Limb (tissue), 2 donors: ENCODE data around the gene CDH11.

Experiments used
- DNase-seq, 2 donors: peaks; one replicate each; pipeline ENCODE4 v3.0.0-alpha.2; 2016; ENCODE audit errors: extremely low spot score in 2 of 2

CDH11 gene

DNA sequence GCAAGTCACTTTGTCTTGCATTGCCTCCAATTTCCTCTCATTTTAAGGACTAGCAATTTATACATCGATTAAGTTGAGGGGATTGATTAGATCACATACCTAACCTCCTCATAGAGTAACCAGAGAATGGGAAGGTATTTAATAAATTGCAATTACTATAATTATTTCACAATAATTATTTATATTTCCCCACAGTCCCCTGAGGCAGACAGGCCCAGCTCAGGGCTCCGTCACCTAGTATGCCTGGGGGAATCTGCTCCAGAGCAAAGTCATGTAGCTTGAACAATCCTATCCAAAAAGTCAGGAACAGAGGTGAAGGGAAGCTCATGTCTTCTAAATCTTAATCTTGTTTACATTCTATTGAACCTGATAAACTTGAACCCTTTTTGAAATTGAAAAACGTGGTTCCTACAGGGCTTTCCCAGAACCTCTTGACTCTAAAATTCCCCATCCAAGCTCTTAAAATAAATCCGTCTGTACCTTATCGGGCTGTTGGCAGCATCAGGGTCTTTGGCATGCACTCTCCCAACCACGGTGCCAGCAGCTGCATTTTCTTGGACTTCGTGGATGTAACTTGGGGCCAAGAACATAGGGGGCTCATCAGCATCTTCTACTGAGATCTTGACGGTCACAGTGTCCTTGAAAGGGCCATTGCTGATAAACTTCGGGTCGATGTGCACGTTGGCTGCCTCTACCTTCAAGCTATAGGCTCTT lies 140.1 kb downstream of the CDH11 start:
- DNase-seq, result no peak

DNA sequence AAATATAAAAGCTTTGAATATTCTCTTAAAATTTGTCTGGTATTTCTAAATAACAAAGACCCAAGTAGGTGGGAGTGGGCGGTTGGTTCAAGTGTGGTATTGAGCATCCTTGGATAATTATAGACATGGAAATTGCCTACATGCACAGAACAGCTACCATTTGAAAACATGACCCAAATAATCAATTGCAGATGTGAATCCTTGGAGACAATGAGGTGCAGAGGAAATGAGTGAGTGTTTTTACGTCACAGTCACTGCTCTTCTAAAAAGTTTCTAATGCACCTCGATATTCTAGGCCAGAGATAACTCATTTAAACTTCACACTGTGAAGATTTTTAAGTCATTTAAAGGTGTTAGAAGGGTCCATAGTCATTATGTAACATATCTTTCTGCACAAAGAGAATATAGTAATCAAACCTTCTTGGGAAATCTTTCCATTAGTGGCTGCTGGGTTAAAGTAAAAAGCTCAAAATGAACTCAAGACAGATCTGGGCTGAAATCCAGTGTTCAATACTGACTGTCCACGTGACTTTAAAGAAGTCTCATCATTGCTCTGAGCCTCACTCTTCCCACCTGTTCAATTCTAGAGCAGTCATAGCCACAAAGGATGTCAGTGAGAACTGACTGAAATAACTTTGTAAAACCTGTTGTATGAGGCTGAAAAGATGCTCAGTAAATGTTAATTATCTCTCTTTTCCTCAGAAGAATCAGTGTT lies 144.5 kb downstream of the CDH11 start:
- no peak for DNase-seq

DNA sequence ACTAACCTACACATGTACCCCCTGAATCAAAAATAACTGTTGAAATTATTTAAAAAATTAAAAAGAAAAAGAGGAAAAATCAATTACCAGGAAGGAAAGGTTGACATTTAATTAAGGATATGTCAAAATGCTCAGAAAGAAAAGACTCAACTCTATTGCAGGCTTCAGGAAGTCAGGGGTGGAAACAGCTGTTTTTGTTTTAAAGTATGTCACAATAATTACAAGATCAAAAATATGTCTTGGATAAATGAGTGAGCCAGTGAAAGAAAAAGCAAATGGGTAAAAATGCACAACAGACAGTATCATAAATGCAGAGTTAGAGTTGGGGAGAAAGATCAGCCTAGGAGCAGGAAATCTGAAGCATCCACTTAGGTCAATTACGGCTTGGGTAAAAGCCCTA lies 146.0 kb downstream of the CDH11 start:
- DNase-seq, result no peak

DNA sequence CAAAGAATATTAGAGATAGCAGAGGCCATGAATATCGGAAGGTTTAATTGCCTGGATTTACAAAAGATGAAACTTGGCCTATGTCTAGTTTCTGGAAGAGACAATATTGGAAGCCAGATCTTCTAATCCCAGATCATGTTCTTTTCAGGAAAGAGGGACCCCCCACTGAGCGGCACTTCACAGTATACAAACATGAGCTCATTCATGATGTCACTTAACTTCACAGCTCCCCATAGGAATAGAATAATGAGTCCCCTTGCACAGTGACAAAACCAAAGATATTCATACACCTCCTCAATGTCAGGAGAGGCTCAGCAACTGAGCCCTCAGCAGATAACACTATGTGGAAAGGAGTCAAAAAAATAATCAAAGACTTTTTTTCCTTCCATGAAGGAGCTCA lies 147.5 kb downstream of the CDH11 start:
- DNase-seq, result no peak

DNA sequence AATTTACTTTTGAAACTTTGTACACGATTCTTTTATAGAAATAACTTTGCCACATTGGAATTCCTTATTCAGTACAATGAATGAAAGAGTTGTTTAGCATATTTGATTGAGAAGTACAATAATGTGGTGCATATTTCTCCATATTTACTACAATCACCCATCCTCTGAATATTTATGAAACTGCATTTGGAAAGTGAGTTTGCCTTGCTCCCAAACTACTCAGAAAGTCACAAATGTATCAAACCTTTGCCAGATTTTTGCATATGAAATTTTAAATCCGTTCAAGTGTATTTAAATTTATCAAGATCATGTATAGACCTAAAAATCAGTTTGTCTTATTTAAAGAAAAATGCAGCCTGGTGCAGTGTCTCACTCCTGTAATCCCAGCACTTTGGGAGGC lies 148.7 kb downstream of the CDH11 start:
- no peak for DNase-seq

DNA sequence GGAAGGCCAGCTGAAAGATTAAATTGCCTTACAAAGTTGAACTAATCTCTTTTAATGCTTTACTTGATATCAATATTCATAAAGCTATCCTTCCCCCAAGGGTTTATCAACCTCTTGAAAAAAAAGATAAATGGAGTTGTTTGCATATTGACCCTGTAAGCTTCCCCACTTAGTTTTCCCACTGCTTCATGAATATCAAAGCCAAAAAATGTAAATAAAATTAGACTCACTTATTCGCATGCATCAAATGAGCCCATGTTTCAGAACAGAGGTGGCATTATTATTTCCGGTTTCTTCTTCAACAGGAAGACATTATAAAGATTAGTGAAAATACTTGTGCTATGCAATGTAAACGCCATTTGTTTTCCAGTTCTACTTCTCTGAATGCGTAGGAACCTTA lies 150.7 kb downstream of the CDH11 start:
- no peak for DNase-seq

DNA sequence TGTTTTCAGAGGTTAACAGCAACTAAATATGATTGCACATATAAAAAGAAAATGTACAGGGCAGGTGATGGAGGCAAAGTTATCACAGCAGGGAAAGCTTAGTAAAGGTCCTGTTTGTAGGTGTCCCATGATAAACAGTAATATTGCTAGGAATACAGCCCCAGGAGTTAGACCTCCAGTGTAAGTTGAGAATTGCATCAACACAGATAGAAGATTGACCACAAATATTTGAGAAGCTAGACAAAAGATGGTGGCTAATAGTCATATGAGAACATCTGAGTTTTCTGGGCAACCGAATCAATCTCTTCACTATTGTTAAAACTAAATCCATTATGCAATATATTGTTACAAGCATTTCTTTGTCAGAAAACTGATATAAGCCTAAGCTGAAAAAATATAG lies 152.6 kb downstream of the CDH11 start:
- DNase-seq, result no peak

DNA sequence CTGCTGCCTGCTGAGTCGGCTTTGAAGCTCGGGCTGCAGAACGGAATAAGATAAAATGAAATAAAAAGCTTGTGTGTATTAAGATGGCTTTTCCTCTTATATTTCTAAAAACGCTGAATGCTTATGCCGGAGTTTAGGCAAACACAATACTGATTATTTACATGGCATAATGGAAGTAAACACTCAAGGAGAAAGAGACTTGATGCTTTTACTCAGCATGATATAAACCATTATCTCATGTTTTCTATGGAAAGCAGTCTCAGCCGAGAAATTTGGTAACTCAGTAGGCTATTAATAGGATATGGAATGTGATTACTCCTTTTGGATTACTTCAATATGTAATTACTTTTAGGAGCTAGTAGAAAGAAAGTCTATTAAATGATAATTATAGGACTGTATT lies 153.3 kb downstream of the CDH11 start:
- DNase-seq, result no peak

DNA sequence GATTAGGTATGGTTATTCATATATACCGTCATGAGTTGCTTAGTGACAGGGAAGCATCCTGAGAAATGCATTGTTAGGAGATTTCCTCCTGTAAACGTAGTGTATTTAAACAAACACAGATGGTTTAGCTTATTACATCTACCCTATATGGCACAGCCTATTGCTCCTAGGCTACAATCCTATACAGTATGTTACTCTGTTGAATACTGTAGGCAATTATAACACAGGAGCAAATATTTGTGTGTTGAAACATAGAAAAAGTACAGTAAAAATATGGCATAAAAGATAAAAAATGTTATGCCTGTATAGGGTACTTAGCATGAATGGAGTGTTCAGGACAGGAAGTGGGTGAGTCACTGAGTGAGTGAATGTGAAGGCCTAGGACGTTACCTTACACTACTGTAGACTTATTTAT lies 157.7 kb downstream of the CDH11 start:
- DNase-seq, result no peak

DNA sequence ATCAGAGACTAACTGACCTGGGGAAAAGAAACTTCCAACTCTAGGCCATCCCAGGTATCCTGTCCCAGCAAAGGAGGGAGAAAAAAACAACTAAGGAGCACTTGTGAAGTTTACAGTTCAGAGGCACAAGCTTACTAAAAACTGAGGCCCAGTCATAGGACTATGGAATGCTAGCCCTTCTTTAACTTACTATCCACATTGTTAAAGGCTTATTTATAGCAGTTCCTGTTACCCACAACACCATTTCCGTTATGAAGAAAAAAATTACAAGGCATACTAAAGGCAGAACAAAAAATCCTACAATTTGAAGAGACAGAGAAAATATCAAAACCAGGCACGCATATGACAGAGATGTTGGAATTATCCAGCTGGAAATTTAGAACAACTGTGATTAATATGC lies 159.1 kb downstream of the CDH11 start:
- DNase-seq, result no peak

DNA sequence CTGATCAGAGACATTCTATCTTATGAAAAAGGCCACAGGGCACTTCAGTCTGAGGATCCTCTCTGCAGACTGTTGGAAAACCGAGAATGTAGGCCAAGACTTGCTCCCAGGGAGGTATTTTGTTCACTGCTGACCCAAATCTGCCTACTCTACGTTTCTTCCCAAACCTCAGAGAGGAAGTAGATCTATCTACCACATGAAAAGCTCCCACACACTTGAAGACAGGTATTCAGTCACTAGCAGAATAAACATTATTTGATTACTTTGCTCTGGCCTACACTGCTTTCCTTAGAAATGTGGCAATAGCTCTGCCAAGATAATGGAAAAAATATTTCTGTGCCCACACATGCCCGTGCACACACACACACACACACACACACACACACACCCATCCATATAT lies 164.6 kb downstream of the CDH11 start:
- no peak for DNase-seq

DNA sequence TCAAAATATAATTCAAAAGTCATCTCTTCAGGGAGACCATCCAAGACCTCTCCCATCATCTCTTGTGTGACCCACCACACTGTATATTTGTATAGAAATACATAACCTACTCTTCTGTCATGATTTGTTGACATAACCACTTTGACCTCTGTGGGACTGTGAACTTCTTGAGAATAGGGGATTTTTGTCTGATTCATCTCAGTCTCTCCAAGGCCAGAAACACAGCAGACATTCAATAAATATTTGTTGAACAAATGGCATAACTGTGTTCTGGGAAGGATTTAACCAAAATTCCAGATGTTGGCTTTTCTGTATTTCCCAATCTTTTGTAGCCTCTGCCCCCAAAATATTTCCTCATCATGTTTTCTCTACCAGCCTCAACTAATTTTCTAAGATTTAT lies 169.7 kb downstream of the CDH11 start:
- DNase-seq, result no peak

DNA sequence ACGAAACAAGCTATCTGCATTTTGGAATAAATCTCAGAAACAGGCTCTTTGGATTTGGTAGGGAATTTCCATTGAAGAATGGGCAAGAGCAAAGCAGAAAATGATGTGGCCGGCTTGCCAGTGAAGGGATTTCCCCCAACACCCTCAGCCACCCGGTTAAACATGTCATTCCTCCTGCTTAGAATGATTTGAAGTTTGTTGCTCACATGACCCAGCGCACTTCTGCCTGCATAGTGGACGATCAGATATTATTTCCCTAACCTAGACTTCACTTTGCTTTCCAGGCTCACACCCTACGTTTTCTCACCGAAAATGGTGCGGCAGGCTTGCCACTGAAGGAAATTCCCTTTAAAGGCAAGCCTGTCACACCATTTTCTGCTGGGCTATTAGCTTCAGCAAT lies 170.7 kb downstream of the CDH11 start:
- no peak for DNase-seq

DNA sequence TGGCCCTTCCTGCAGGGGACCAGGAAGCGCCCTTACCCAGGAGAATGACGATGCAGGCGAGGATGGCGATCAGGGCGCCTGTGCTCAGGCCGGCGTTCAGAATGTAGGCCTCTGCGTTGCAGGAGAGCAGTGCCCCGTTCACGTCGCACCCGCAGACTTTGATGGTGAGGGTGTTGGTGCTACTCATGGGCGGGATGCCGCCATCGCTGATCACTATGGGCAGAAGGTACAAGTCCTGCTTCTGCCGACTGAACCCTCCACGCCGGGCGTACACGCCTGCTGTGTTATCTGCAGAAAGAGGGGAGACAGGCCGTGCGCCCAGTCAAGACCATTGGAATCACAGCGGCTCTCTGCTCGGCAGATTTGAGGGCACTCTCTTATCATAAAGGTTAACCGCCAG lies 171.1 kb downstream of the CDH11 start:
- no peak for DNase-seq

DNA sequence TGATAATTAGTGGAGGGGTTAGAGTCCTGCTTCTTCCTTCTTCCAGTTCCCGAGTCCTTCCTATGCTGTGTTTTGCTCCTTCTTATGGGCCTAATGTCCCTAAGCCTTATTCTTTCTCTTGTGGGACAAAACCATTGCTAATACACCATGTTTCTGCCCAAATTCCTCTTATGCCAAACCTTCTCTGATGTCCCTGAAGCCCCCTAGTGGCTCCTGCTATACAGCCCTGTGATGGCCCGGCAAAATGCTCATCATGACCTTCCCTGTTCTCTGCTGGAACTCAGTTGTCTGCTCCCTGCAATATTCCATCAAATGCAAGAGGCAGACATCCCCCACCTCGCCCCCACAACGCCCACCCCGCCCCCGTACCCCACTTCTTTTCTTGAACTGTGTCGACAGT lies 171.6 kb downstream of the CDH11 start:
- no peak for DNase-seq

DNA sequence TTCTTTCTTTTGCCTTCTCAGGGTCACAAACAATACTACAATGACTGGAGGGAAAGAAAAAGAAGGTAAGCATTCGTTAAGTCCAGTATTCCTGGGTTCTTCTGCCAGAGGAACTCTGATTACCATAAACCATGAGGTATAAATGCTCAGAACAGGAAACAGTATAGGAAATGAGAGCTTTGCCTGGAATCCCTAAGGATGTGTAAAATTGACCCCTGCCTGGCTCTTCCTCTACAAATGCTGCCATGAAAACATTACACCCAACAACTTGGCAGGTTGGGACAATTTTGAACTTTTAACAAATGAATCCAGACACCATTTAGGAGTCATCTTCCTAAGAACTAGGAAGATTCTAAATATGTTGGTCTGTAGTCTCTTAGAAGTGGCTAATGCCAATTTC lies 173.8 kb downstream of the CDH11 start:
- no peak for DNase-seq

DNA sequence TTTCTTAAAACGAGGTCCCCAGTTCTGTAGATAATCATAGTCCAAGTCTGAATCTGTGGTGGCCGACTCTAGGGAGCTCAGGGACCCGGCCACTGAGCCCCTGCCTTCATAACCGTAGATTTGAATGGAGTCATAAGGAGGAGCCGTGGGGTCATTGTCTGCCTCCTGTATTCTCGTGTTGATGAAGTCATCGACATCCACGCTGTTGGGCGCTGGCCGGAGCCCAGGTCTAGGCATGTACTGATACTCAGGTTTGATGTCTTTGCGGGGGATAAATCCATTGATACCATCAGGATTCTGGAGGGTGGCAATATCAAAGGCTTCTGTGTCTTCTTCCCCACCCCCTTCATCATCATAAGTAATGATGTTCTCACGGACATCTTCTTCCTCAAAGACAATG lies 174.2 kb downstream of the CDH11 start:
- no peak for DNase-seq

DNA sequence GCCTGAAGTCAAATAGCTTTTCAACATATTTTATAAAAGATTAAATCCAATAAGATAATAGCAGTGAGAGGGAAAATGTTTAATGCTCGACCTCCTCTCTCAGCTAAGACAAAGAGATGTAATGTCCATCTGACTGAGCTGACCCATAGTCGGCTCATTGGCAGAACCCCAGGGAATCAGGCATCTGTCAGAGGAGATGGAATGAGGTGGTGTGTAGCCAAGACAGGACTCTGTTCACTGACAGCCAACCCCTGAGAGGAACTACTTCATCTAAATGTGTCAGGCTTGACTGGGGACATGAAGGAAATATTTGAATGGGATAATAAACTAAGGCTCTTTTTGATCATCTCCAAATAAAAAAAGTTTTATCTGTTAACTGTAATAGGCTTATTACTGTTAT lies 188.0 kb downstream of the CDH11 start:
- no peak for DNase-seq

DNA sequence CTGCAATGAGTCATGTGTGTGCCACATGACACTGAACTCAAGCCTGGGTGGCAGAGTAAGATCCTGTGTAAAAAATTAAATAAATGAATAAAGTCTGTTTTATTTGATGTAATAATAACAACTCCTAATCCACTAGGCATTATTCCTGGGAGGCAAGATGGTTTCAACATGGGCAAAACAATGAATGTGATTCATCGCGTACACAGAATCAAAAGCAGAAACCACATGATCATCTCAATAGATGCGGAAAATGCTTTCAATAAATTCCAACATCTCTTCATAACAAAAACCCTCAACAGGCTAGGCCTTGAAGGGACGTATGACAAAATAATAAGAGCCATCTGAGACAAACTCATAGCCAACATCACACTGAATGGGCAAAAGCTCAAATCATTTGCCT lies 195.4 kb downstream of the CDH11 start:
- no peak for DNase-seq

DNA sequence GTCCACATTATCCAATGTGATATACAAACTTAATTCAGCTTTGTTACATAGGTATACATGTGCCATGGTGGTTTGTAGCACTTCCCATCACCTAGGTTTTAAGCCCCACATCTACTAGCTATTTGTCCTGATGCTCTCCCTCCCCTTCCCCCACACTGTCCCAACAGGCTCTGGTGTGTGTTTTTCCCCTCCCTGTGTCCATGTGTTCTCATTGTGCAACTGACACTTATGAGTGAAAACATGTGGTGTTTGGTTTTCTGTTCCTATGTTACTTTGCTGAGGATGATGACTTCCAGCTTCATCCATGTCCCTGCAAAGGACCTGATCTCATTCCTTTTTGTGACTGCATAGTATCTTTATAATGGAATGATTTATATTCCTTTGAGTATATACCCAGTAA lies 196.7 kb downstream of the CDH11 start:
- no peak for DNase-seq

DNA sequence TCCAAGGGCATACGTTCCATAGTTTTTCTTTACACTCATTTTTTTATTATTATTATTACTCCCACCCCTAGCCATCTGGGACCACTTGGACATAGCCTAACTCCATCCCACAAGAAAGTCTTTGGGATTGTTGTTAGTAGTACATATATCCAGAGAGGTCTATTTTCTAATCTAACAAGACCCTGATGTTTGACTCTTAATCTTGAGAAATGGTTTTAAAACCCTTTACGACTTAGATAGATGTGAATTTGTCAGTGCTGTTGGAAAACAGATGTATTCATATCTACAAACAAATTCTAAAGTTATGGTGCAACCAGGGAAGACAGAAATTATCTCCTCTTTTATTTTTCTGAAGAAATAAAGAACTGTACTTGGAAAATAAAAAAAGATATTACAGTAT lies 197.8 kb downstream of the CDH11 start:
- no peak for DNase-seq

DNA sequence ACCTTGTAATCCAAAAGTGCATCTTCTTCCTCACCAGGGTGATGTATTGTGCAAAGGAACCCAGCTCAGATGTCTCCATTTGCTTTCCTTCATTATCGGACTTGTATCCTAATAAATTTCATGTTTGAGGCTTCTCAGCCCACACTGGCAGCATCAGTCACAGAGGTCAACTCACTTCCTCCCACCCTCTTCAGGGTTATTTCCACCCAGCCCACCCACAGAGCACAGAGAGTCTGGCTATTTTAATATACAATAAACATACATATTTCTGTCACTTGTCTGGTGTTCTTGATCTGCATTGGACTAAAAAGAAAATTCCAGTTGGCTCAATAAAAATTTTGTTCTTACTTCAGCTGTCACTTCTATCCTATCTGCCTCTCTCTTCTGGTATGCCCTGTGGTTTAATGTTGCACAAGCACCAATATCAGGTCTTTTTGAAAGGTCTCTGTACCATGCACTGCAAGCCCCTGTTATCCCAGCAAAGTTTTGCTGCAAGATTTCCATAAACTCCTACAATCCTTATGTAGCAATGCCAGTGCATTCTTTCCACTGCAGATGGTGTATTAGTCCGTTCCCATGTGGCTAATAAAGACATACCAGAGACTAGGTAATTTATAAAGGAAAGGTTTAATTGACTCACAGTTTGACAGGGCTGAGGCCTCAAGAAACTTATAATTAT lies 201.8 kb downstream of the CDH11 start:
- no peak for DNase-seq

DNA sequence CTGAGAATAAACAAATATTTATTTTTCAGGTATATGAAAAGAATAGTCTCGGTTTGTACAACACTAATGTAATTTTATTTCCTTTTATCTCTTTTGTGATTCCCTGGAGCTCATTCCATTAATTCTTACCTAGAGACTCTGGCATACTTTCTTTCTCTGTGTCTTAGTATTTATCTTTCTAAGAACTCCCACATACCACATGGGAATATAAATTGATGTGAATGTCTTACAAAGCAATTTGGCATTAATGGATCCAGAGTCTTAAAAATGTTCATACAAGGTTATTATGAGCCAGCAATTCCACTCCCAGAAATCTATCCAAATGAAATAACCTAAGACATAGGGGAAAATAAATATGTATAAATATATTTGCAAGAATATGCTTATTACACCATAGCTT lies 202.7 kb downstream of the CDH11 start:
- no peak for DNase-seq
